H1 (cell line): ENCODE data around the gene KCNJ4. TPM values are rescaled to one million over a fixed set of nuclear protein-coding genes. Genes with fewer than 3 reads are reported as not detected.
A peak's percentile ranks its signal among the peaks of the same experiment; 100 is the strongest.

ENCODE experiments used
- CTCF ChIA-PET: fragments of 300-600 bp; sonication (Branson Sonifier 250); formaldehyde crosslinking; loops from one replicate; lab custom pipeline; 2021; ENCODE audit not compliant: partially characterized antibody; lab: Charles Lee
- POLR2A ChIA-PET: fragments of 300-600 bp; sonication (Branson Sonifier 250); formaldehyde crosslinking; loops from one replicate; lab custom pipeline; 2021; ENCODE audit warnings: inconsistent platforms; ENCODE audit not compliant: partially characterized antibody; lab: Charles Lee
- DNase-seq, 2 experiments: peaks; one replicate each; pipeline versions ENCODE4 v3.0.0 to v3.0.0-alpha.2; 2010 to 2022; ENCODE audit warnings: low spot score in 2 of 2, low read depth in 1 of 2, mixed read lengths in 1 of 2
- FAIRE-seq: peaks from 2 replicates; lab custom pipeline; 2011; peaks lifted over from hg19 to GRCh38; lab: Jason Lieb, UNC
- H2AFZ ChIP-seq: 2 replicates; pipeline ENCODE4 v1.8.1; 2012; ENCODE audit warnings: low read length, inconsistent platforms
- H2AK5ac ChIP-seq: 2 replicates; pipeline ENCODE4 v1.6.1; 2013; ENCODE audit warnings: low read depth, low read length
- H2BK120ac ChIP-seq: replicated peaks from 2 replicates; pipeline ENCODE3; 2013; ENCODE audit warnings: low read depth, low read length, inconsistent platforms
- H2BK12ac ChIP-seq: 2 replicates; pipeline ENCODE4 v1.6.1; 2013; ENCODE audit warnings: low read depth, low read length
- H2BK15ac ChIP-seq: 2 replicates; pipeline ENCODE4 v1.6.1; 2013; ENCODE audit warnings: low read length
- H2BK20ac ChIP-seq: 2 replicates; pipeline ENCODE4 v1.6.1; 2013; ENCODE audit warnings: low read length
- H2BK5ac ChIP-seq: 2 replicates; pipeline ENCODE4 v1.6.1; 2013; ENCODE audit warnings: low read depth, low read length
- H3K14ac ChIP-seq: 2 replicates; pipeline ENCODE4 v1.6.1; 2013; ENCODE audit warnings: inconsistent platforms; ENCODE audit not compliant: insufficient read length
- H3K18ac ChIP-seq: 2 replicates; pipeline ENCODE4 v1.6.1; 2013; ENCODE audit warnings: low read length; ENCODE audit errors: extremely low read depth
- H3K23ac ChIP-seq: 2 replicates; pipeline ENCODE4 v1.6.1; 2013; ENCODE audit warnings: inconsistent platforms; ENCODE audit not compliant: insufficient read length
- H3K23me2 ChIP-seq: 2 replicates; pipeline ENCODE4 v1.6.1; 2013; ENCODE audit warnings: low read depth, low read length
- H3K27ac ChIP-seq: 2 replicates; pipeline ENCODE4 v1.6.1; 2011; ENCODE audit warnings: low read depth, low read length, inconsistent platforms
- H3K27me3 ChIP-seq, 4 experiments: replicated peaks in 1 of 4; 1 replicate in 1 of 4; 2 replicates in 3 of 4; pipeline versions ENCODE4 v1.6.1 to v1.8.1; 2011 to 2013; ENCODE audit warnings: low read length in 3 of 4, mild to moderate bottlenecking in 3 of 4, inconsistent platforms in 2 of 4, mixed read lengths in 2 of 4, moderate library complexity in 1 of 4; ENCODE audit not compliant: control insufficient read depth in 3 of 4, insufficient read depth in 3 of 4; ENCODE audit errors: extremely low read depth in 1 of 4
- H3K36me3 ChIP-seq, 4 experiments: 2 replicates each; pipeline versions ENCODE4 v1.6.1 to v1.8.1; 2011 to 2013; ENCODE audit warnings: mild to moderate bottlenecking in 4 of 4, low read length in 3 of 4, moderate library complexity in 2 of 4, control low read depth in 1 of 4, inconsistent platforms in 1 of 4; ENCODE audit not compliant: insufficient read depth in 4 of 4, control insufficient read depth in 2 of 4
- H3K4ac ChIP-seq: replicated peaks from 2 replicates; pipeline ENCODE3; 2013; ENCODE audit warnings: low read length, low read depth, mixed read lengths, inconsistent platforms; ENCODE audit not compliant: insufficient read length
- H3K4me1 ChIP-seq, 4 experiments: replicated peaks in 1 of 4; 1 replicate in 1 of 4; 2 replicates in 3 of 4; pipeline versions ENCODE4 v1.6.1 to v1.8.1; 2011 to 2013; ENCODE audit warnings: low read length in 3 of 4, inconsistent platforms in 2 of 4, mixed read lengths in 1 of 4; ENCODE audit not compliant: insufficient read depth in 4 of 4, control insufficient read depth in 3 of 4
- H3K4me2 ChIP-seq, 2 experiments: 2 replicates each; pipeline versions ENCODE4 v1.6.1 to v1.8.1; 2011 to 2013; ENCODE audit warnings: low read depth in 2 of 2, low read length in 2 of 2, control low read depth in 1 of 2, inconsistent platforms in 1 of 2, mild to moderate bottlenecking in 1 of 2; ENCODE audit not compliant: insufficient read depth in 1 of 2
- H3K4me3 ChIP-seq, 4 experiments: fragments of 200-600, 300-600 bp in 1 of 4; sonication (generic), shearing (Covaris generic), sonication (Bioruptor Twin) in 1 of 4; 2 replicates each; pipeline versions ENCODE4 v1.5.1 to v1.8.1; 2011 to 2016; ENCODE audit warnings: low read length in 4 of 4, low read depth in 3 of 4, control low read depth in 2 of 4, inconsistent platforms in 2 of 4, mild to moderate bottlenecking in 2 of 4, mixed read lengths in 1 of 4, moderate library complexity in 1 of 4; ENCODE audit not compliant: insufficient read depth in 2 of 4; ENCODE audit errors: extremely low read depth in 1 of 4
- H3K56ac ChIP-seq: replicated peaks from 2 replicates; pipeline ENCODE3; 2013; ENCODE audit warnings: low read depth, mild to moderate bottlenecking, mixed read lengths, low read length, inconsistent platforms; ENCODE audit not compliant: insufficient read length
- H3K79me1 ChIP-seq: 2 replicates; pipeline ENCODE4 v1.6.1; 2013; ENCODE audit warnings: low read depth, low read length, control low read depth
- H3K79me2 ChIP-seq, 2 experiments: 2 replicates each; pipeline versions ENCODE4 v1.6.1 to v1.8.1; 2012 to 2013; ENCODE audit warnings: low read length in 2 of 2, mild to moderate bottlenecking in 2 of 2, inconsistent platforms in 1 of 2; ENCODE audit not compliant: insufficient read depth in 2 of 2, control insufficient read depth in 1 of 2
- H3K9ac ChIP-seq, 4 experiments: replicated peaks in 1 of 4; 1 replicate in 1 of 4; 2 replicates in 3 of 4; pipeline versions ENCODE4 v1.6.1 to v1.8.1; 2011 to 2013; ENCODE audit warnings: low read depth in 3 of 4, low read length in 3 of 4, control low read depth in 2 of 4, mild to moderate bottlenecking in 2 of 4, moderate library complexity in 2 of 4, inconsistent platforms in 1 of 4; ENCODE audit errors: extremely low read depth in 1 of 4
- H3K9me3 ChIP-seq, 2 experiments: 2 replicates each; pipeline versions ENCODE4 v1.6.1 to v1.8.1; 2012 to 2013; ENCODE audit warnings: mild to moderate bottlenecking in 2 of 2, moderate library complexity in 2 of 2, control low read depth in 1 of 2, inconsistent platforms in 1 of 2, low read depth in 1 of 2, low read length in 1 of 2, mixed read lengths in 1 of 2; ENCODE audit not compliant: insufficient read depth in 2 of 2
- H4K20me1 ChIP-seq, 2 experiments: replicated peaks in 1 of 2; 2 replicates each; pipeline versions ENCODE3 to v1.8.1; 2011 to 2013; ENCODE audit warnings: inconsistent platforms in 2 of 2, low read length in 2 of 2, mild to moderate bottlenecking in 1 of 2; ENCODE audit not compliant: insufficient read depth in 2 of 2, control insufficient read depth in 1 of 2
- H4K5ac ChIP-seq: 2 replicates; pipeline ENCODE4 v1.6.1; 2013; ENCODE audit warnings: low read length, low read depth, mixed read lengths, inconsistent platforms; ENCODE audit not compliant: insufficient read length
- H4K8ac ChIP-seq: 2 replicates; pipeline ENCODE4 v1.8.0; 2013; ENCODE audit warnings: mild to moderate bottlenecking, moderate library complexity, low read length, inconsistent platforms; ENCODE audit not compliant: insufficient read depth; ENCODE audit errors: extremely low read depth
- H4K91ac ChIP-seq: replicated peaks from 2 replicates; pipeline ENCODE3; 2013; ENCODE audit warnings: low read length, mixed read lengths, inconsistent platforms; ENCODE audit not compliant: insufficient read length
- BCL11A ChIP-seq, 2 experiments: IDR thresholded peaks; one replicate each; pipeline ENCODE4 v1.6.1; 2011; ENCODE audit warnings: low read depth in 2 of 2, low read length in 2 of 2, mild to moderate bottlenecking in 2 of 2
- KDM1A ChIP-seq: fragments of 200-600, 300-600 bp; sonication (generic); IDR thresholded peaks from 2 replicates; pipeline ENCODE4 v1.7.1; 2016; ENCODE audit warnings: mild to moderate bottlenecking, low read length, borderline replicate concordance
- WGBS, 2 experiments: shearing (Covaris generic) in 1 of 2; methylation state at CpG; one replicate each; pipeline versions ENCODE4 v1.1.6 to v1.1.7; 2013 to 2015; ENCODE audit warnings: low lambda C conversion rate in 2 of 2, mixed read lengths in 2 of 2, inconsistent platforms in 1 of 2, low coverage in 1 of 2, missing lambda C conversion rate in 1 of 2; ENCODE audit not compliant: insufficient replicate concordance in 2 of 2, insufficient coverage in 1 of 2, insufficient read length in 1 of 2; ENCODE audit errors: extremely low coverage in 1 of 2, missing lambda C conversion rate in 1 of 2; 5-methylcytosine and 5-hydroxymethylcytosine counted together
- polyA plus RNA-seq, 7 experiments: library from polyadenylated mRNA; depleted of rRNA in 3 of 7; stranded (reverse) in 5 of 7; unstranded in 2 of 7; fragments of >200 nt in 5 of 7; fragments of 200-250 nt in 2 of 7; gene quantifications; 1 replicate in 5 of 7; 2 replicates in 1 of 7; 4 replicates in 1 of 7; pipeline versions ENCODE4 v1.2.1 to v1.2.3, GENCODE V29; 2011 to 2013; ENCODE audit warnings: missing spikeins in 2 of 7, mixed read lengths in 2 of 7
- total RNA-seq: library from RNA; stranded (reverse); fragmentation: NEBNext Ultra II Directional; extraction: Animal tissue kit (Norgen Biotek cat#: 25700); gene quantifications from 2 replicates; pipeline ENCODE4 v1.2.1, GENCODE V29; 2021

Gene KCNJ4
- total and polyA plus RNA-seq, 2 of the 8 experiments (the other 6 are each of a cell fraction or from before 2014, with no cell fraction given) = 1.4 to 2.2 TPM

DNA sequence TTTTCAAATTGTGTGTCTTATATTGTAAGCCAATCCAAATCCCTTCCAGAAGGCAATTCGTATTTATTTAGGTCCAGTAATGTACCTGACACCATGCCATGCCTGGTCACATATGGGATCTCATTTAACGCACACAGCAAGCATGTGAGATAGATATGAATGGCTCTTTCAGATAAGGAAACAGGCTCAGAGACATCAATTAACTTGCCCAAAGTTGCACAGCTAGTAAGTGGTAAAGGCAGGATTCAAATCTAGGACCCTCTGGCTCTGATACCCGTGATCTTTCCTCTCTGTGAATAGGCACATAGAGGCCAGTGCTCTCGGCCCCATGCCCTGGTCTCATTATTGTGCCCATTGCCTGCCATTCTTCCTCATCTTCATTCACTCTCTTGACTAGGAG lies 34.3 kb downstream of the KCNJ4 start:
- Histone ChIP-seq H2BK20ac (no peak overlapping the region), H2AK5ac (no peak overlapping the region), H3K56ac (no peak overlapping the region), H4K91ac (no peak overlapping the region), H3K9ac (no peak overlapping the region), H3K23me2 (0 out of 2 replicates have a peak, but pooled peaks cover 3% of the 10 kb centered on the region), H2BK12ac (no peak overlapping the region), H4K8ac (no peak overlapping the region), H3K4ac (no peak overlapping the region), H2BK5ac (no peak overlapping the region), H3K79me1 (no peaks in the 10 kb centered on the region), H4K20me1 (no peaks in the 10 kb centered on the region), H3K14ac (no peak overlapping the region), H3K18ac (no peak overlapping the region), H3K9me3 (no peaks in the 10 kb centered on the region), H3K36me3 (no peaks in the 10 kb centered on the region), H3K23ac (no peak overlapping the region), H2AFZ (no peak overlapping the region), H3K4me3 (no peak overlapping the region), H3K4me1 (peaks cover 3 to 30% (median 11%) of the 10 kb centered on the region in 4 experiments; a peak in 6 of 7 replicates), H2BK120ac (no peak overlapping the region), H3K4me2 (no peak overlapping the region), H3K27me3 (no peaks in the 10 kb centered on the region), H4K5ac (no peak overlapping the region), H3K27ac (no peak overlapping the region), H2BK15ac (no peak overlapping the region), H3K79me2 (no peaks in the 10 kb centered on the region)
- WGBS, 2 experiments = 92% methylated on average over 4 of the region's 4 CpGs; no CpG with 5 or more reads in 1 of the 2 experiments
- POLR2A ChIA-PET = interaction anchor here (1.2 to 2.7 kb wide), 3 partner anchors 64 to 261 kb away, joined by 3 to 9 read pairs (median 5); partner anchors contain the start of gene TOMM22
- DNase-seq = no peak
- TF ChIP-seq BCL11A (IDR thresholded peaks at IDR 0.05; ENCODE audit: low read depth in 2 of 2, low read length in 2 of 2) (no peak), KDM1A (peak; percentile 44; the same call in 1 of the 2 replicates)
- CTCF ChIA-PET = interaction anchor here (0.7 to 2.8 kb wide), 8 partner anchors 9 to 154 kb away, joined by 3 to 14 read pairs (median 4); partner anchors contain the start of gene KDELR3
- no peak for FAIRE-seq
